Ureter (tissue), 1 donor: Measurements from ENCODE around the gene CREG2. TPM values are rescaled to one million over a fixed set of nuclear protein-coding genes. Genes with fewer than 3 reads are reported as not detected.

Experiments
- DNase-seq: peaks from one replicate; pipeline ENCODE4 v3.0.0-alpha.2; 2020; ENCODE audit warnings: low spot score
- total RNA-seq: library from RNA; stranded (reverse); gene quantifications from one replicate; pipeline ENCODE4 v1.2.4, GENCODE V29; 2023
- donor health status: DM: yes; HTN: yes; CAD: no.

The CREG2 gene
- total RNA-seq, 1 donor from 2014 or later = 1.8 TPM

DNA sequence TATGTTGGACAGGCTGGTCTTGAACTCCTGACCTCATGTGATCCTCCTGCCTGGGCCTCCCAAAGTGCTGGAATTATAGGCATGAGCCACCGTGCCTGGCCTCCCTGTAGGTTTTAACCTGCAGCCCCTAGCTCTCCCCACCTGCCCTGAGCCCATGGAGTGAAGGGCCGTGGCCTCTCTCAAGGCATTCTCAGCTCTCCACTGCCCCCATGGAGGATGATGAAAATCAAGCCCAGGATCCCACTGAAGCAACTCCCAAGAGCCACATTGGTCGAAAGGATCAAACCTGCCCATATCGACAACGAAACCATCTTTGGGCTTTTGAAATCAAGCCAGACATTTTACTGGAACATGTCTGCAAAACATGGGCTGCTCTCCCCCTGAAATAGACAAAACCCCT lies 22.4 kb upstream of the CREG2 start:
- no peak for DNase-seq

- no peak for DNase-seq
These were observed 21.6 kb upstream of the CREG2 start for GRCh38 chr2:101408925-101409324.

DNA sequence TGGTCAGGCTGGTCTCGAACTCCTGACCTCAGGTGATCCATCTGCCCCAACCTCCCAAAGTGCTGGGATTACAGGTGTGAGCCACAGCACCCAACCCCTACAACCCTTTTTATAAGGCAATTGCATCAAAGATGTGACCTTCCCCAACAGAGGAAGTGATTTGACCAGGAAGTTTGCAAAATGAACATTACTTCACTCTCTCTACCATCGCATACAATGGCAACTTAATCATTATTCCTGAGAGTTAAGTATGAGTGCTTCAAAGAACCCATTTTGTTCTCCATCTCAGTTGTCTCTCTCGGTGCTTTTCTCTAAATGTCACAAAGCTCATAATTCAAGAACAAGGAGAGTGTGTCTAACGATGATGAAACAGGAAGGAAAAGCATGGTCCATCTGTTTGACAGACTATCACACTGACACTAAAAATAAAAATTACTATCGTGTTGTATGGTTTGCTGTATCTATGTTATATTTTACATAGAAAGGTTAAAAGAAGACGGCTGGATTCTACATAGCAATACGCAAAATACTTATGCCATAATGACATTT lies 18.1 kb upstream of the CREG2 start:
- DNase-seq = no peak

GRCh38 chr2:101403745-101404144 lies 16.4 kb upstream of the CREG2 start:
- DNase-seq = no peak

DNA sequence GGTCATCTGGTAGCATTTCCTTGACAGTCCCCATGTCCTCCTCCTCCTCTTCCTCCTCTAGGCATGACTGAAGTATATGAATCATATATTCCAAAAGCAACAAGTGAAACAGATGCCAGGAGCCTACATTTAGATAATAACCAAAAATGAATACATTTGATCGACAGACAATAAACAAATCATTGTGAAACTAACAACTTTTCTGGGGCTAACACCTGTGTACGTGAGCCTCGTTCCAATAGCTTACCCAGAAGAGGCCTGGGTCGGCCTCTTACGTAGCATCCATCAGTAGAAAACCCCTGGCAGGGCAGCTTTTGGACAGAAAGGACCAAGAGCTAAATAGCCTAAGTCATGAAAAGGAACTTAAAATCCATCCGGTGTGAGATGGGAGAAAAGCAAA lies 15.3 kb upstream of the CREG2 start:
- DNase-seq = no peak

- no peak for DNase-seq
These were observed 14.6 kb upstream of the CREG2 start for GRCh38 chr2:101401906-101402305.

DNA sequence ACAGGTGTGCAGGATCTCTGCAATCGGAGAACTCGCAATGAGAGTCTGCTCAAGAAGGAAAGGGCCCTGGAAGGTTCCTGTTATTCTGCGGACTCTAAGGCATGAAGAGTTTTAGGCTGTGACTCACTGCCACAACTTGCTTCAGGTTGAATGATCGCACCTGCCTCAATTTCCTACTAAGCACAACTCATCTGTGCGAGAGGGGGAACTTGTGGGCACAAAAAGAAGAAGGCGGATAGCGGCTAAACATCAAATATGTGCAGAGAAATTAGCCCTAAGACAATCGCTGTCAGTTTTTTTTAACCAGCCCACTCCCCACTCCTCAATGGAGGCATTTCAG lies 14.0 kb upstream of the CREG2 start:
- DNase-seq = no peak

DNA sequence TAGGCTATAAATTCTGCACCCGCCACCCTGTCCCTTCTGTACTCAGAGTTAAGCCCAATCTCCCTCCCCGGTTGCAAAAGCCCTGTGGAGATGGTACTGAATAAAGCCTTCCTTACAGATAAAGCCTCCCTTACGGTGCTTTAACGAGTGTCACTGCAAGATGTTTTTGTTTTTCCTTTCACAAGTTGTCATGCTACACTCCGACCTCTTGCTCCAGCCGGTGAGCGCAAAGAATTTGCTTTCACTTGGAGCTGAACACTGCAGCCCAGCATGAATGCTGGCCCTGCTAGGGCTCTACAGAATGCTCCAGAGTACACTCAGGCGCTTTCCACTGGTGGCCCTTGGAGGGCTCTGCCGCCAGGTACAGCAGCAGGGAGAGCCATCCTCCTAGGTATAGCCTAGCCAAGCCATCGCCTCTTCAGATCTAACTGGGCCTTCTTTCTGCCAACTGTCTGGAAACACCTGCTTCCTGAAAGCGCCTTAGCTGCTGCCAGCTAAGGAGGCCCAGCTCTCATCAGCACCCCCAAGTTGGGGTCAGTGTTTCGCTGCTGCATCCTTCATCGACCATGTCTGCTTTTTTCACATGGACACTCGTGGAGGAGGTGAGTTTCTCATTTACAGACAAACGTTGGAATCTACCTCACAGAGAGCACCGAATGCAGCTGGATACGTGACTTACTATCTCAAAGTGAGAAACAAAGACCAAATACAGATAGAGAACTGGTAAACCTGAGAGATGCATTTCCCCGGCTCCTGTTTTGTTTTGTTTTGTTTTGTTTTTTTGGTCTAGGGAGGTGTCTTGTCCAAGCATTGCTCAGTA lies 13.4 kb upstream of the CREG2 start:
- DNase-seq = no peak

- DNase-seq = peak; percentile 64
These were observed 12.7 kb upstream of the CREG2 start for GRCh38 chr2:101400048-101400447.

GRCh38 chr2:101399021-101399799 lies 11.9 kb upstream of the CREG2 start:
- no peak for DNase-seq

DNA sequence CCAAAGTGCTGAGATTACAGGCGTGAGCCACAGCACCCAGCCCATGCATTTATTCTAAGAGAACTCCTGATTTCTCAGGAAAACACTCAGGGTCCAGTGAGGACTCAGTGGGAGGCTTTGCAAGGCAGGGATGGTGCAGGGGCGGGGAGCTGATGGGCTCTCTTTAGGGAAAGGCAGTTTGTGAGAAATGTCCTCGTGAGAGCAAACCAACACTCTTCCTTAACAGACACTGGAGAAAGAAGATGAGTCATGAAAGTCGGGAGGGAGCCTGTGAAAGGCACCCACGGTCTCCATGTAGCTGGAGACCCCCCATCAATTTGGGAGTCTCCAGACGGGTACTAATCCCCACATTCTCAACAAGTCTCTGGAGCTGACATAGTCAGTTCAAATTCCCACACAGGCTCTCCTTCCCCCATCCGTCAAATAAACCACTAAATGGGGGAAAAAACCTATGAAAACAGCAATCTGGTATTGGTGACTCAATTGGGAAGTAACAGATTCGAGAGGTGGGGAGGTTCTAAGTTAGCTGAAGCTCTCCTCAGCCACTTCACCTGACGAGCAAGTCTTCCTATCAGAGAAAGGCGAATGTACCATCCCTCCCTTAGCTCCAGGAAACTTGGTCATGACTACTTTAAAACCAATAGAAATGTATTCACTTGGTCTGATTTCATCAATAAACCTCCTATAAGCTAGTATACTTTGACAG lies 11.0 kb upstream of the CREG2 start:
- no peak for DNase-seq

DNA sequence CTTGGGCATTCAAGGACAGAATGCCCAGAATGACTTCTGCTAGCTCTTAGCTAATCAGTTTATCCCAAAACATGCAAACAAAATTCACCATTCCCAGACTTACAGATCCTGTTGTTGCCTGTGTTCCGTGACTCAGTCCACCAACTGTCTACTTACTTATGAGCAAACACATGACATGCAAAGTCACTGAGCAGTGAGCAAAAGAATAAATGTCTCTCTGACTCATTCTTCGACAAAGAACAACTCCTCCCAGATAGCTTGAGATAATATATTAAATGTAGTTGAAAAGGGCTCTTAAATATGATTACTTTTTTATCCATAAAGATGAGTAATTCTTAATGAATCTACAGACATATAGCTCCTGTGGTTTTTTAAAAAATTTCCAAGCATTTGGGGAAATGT lies 9.0 kb upstream of the CREG2 start:
- no peak for DNase-seq

GRCh38 chr2:101395545-101396315 lies 8.4 kb upstream of the CREG2 start:
- DNase-seq = no peak

DNA sequence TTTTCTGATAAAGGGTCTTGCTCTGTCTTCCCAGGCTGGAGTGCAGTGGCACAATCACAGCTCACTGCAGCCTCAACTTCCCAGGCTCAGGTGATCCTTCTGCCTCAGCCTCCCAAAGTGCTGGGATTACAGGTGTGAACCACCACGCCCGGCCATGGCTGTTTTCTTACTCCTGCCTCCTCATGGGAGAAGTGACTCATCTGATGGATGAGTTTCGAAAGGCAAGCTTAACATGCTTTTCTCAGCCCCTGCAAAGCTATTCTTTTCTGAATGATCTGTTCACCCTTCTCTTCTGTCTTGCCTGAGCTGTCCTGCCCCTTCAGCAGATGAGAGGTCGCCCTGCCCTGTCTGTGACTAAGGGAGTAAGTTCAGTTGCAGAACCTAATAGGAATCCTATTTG lies 929 bp upstream of the CREG2 start:
- DNase-seq = no peak

GRCh38 chr2:101386599-101387150 lies 628 bp downstream of the CREG2 start:
- DNase-seq = no peak

GRCh38 chr2:101383016-101383541 lies 4.2 kb downstream of the CREG2 start:
- DNase-seq = no peak

DNA sequence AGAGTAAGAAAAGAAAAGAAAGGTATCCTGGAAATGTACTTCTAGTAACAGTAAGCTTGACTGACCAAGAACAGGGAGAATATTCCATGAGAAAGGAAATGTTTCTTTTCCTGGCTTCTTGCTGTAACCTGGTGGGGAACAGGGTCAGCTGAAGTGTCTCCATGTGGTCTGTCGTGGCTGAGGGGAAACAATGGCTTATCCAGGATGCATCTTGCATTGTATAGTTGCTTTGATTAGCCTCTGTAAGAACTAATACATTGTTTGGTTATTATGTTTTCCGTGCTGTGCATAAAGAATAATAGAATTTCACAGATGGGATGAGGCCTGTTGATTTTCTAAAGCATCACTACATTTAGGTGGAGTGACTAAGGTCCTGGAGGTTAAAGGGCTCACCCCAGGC lies 4.9 kb downstream of the CREG2 start:
- DNase-seq = no peak

DNA sequence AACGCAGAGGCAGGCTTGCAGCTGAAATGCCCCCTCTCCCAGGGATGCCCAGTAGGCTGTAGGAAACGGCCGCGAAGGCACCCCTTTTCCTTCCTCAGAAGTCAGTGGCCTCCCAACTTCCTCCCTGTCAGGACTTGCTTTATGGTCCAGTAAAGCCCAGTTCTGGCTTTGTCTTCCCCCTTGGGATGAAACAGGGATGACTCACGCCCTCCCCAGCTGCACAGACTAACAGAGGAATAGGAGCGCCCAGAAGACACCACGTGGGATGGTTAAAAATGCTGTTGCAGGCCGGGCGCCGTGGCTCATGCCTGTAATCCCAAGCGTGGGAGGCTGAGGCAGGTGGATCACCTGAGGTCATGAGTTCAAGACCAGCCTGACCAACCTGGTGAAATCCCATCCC lies 6.9 kb downstream of the CREG2 start:
- no peak for DNase-seq

GRCh38 chr2:101379091-101379490 lies 8.2 kb downstream of the CREG2 start:
- no peak for DNase-seq

GRCh38 chr2:101375653-101376052 lies 11.7 kb downstream of the CREG2 start:
- DNase-seq = no peak
